Measurements from ENCODE around the gene PTPRK.
A peak's percentile ranks its signal among the peaks of the same experiment; 100 is the strongest.
"Not testable (repeated sequence)": the region's sequence is repeated elsewhere in the genome, so short reads cannot be mapped to it uniquely, and the experiment has no call there.

PTPRK gene

DNA sequence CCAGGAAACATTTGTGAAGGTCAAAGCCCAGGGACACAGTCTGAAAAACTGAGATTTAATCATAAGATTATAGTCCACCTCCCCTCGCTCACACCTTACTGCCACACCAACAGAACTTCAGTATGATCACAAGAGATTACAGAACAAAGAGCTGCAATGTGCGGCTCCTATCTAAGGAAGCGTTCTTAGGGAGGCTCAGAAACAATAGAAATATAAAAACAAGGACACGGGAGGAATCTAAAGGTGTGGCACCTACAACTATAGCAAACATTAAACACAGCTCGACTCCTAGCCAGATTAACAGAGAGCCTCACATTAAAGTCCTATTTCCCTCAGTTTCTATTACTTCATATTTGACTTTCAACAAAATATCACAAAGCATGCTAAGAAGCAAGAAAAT lies 579.2 kb downstream of the PTPRK start:
- no peak for FAIRE-seq

DNA sequence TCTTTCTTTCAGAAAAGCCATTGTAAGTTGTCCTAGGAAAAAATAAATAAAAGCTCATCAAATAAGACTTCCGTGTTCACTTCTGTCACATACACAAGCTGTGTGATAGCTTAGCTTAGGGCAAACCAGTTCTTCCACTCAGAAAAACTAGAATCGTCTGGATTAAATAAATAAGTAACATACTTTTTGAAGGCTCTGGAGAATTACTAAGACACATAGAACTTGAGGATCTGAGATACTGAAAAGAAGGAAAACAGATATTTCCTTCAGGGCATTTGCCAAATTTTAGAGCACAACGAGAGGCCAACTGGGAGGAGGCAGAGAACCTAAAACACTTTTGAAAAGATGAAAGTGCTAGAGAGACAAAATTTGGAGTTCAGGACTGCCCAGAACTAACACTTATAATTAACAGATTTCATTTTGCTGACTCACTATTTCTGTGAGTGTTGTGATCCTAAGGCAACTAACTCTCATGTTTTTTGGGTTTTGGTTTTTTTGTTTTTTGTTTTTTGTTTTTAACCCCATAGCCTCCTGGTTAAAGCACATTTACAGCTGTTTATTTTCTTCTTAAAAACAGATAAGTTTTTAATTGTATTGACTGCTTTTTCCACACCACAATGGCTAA lies 580.8 kb downstream of the PTPRK start:
- FAIRE-seq, result no peak

GRCh38 chr6:127938701-127939100 lies 581.7 kb downstream of the PTPRK start:
- FAIRE-seq, result peak; percentile 58

- FAIRE-seq, result no peak
Observed at GRCh38 chr6:127937747-127938146, 582.7 kb downstream of the PTPRK start.

DNA sequence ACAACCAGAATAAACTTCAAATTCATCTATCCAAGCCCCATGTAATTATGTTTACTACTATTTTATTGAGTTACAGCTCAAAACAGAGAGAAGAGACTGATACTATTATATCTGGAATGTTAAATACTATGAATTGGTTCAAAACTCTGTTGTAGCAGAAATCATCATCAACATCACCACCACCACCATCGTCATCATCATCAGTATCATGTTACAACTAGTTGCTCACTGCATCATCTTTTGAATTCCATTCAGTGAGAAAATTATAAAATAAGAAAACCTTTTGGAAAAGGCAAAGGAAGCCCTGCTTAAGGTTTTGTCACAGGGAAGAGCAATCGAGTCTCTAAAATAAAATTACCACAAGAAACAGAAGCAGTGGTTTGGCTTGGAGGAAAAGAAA lies 583.3 kb downstream of the PTPRK start:
- no peak for FAIRE-seq

DNA sequence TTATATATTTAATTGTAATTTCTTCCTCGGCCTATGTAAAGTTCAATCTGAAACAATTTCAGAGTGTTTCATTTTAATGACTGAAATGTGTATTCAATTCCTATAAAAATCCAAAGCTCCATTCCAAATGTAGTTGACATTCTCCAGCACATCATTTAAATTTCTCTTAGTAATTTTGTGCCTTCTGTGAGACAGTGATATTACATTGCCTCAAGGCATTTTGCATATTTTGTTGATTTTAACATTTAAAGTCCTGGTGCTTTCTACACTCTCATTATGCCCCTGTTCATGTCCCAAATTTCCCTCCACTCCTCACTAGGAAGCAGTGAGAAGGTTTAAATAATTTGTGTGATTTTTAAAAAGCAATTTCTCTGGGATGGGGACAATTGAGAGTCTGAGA lies 585.4 kb downstream of the PTPRK start:
- no peak for FAIRE-seq

GRCh38 chr6:127933852-127934840 lies 586.3 kb downstream of the PTPRK start:
- no peak for FAIRE-seq

DNA sequence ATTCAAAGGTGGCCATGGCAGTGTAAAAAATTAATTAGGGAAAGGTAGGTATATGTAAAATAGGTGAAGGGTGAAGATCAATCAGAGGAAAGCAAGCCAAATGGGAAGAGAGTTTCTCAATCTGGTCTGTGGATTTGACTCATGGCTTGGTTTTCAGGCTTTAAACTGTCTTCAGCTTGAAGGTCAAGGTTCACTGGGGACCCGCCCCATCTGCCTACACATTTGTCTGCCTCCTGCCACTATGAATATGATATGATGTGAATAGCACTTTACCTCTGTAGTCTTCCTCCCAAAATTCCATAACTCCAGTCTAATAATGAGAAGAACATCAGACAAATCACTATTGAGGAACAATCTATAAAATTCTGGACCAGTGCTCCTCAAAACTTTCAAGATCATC lies 587.3 kb downstream of the PTPRK start:
- FAIRE-seq, result no peak

DNA sequence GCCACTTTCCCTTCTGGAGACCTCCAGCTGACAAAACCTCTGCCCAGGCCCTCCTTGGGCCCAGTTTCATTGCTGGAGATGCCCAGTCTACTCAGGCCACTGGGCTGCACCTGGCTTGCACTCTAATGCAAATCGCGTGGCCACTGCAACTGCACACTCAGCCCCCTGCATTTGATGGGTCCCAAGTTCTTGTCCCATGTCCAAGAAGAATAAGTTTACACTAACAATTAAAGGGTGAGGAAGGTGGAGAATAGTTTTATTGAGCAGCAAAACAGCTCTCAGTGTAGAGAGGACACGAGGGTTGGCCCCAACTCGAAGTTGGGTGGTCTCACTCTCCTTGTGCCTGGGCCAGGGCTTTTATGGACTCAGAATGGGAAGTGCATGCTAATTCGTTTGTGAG lies 587.7 kb downstream of the PTPRK start:
- no peak for FAIRE-seq

- FAIRE-seq, result not testable (repeated sequence)
Observed at GRCh38 chr6:127926441-127926840, 594.0 kb downstream of the PTPRK start.

- no peak for FAIRE-seq
Observed at GRCh38 chr6:127924440-127924839, 596.0 kb downstream of the PTPRK start.

DNA sequence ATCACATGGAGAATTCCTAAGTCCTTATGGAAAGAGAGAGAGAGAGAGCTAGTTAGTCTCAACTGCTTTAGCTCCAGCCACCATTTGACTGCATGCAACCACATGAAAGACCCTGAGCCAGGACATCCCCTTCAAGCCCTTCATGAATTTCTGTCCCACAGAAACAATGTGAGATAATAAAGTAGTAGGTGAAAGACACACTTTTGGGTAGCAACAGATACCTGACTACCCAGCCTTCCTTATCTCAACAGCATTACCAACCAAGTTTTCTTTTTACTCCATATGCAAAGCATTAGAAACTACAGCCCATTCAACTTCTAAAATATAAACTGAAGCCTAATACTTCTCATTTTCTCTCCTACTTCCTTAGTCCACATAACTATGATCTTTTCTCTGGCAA lies 596.4 kb downstream of the PTPRK start:
- no peak for FAIRE-seq

DNA sequence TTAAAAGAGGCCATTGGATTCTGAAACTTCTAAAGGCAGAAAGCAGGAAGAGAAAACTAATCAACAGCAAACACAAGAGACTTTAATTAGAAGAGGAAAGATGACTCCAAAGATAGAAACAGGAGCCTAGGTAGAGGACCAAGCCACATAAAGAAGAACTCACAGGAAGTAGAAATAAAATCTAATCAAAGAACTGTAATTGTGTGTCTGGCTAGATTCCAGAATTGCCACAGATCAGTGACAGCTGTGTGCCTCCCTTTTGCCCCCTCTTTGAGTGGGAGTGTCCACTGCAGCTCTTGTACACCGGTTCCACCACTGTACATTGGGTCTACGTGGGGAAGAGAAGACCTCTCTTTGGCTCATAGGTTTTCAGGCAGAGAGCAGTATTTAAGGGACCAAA lies 597.3 kb downstream of the PTPRK start:
- no peak for FAIRE-seq

- no peak for FAIRE-seq
Observed at GRCh38 chr6:127921982-127922381, 598.4 kb downstream of the PTPRK start.

- FAIRE-seq, result no peak
Observed at GRCh38 chr6:127920804-127921203, 599.6 kb downstream of the PTPRK start.
